HG03280 (cell line): ENCODE data around the gene ACSL5.
"Not testable (repeated sequence)": the region's sequence is repeated elsewhere in the genome, so short reads cannot be mapped to it uniquely, and the experiment has no call there.

Source experiments
- ATAC-seq: cut with Tn5 transposase; IDR thresholded peaks from one replicate; pipeline ENCODE4 v1.9.1; 2021; ENCODE audit warnings: mild to moderate bottlenecking, moderate library complexity; ENCODE audit not compliant: unreplicated experiment

Gene ACSL5

GRCh38 chr10:112404617-112405016 lies 30.7 kb downstream of the ACSL5 start:
- ATAC-seq = no peak

GRCh38 chr10:112406806-112407205 lies 32.9 kb downstream of the ACSL5 start:
- ATAC-seq = not testable (repeated sequence)

- no peak for ATAC-seq
Observed at GRCh38 chr10:112407696-112408095, 33.8 kb downstream of the ACSL5 start.

- no peak for ATAC-seq
Observed at GRCh38 chr10:112409299-112409698, 35.4 kb downstream of the ACSL5 start.

GRCh38 chr10:112409755-112410154 lies 35.8 kb downstream of the ACSL5 start:
- ATAC-seq = no peak

- ATAC-seq = no peak
Observed at GRCh38 chr10:112412696-112413095, 38.8 kb downstream of the ACSL5 start.

GRCh38 chr10:112421731-112422130 lies 47.8 kb downstream of the ACSL5 start:
- ATAC-seq = no peak

GRCh38 chr10:112424651-112425050 lies 50.7 kb downstream of the ACSL5 start:
- ATAC-seq = no peak

- ATAC-seq = no peak
Observed at GRCh38 chr10:112426111-112426510, 52.2 kb downstream of the ACSL5 start.

- no peak for ATAC-seq
Observed at GRCh38 chr10:112429147-112429546, 55.2 kb downstream of the ACSL5 start.

GRCh38 chr10:112429654-112430230 lies 55.8 kb downstream of the ACSL5 start:
- no peak for ATAC-seq

GRCh38 chr10:112433136-112433535 lies 59.2 kb downstream of the ACSL5 start:
- no peak for ATAC-seq

GRCh38 chr10:112434988-112435619 lies 61.2 kb downstream of the ACSL5 start:
- ATAC-seq = no peak

- ATAC-seq = no peak
Observed at GRCh38 chr10:112438356-112438755, 64.4 kb downstream of the ACSL5 start.

GRCh38 chr10:112441520-112441919 lies 67.6 kb downstream of the ACSL5 start:
- ATAC-seq = no peak

- no peak for ATAC-seq
Observed at GRCh38 chr10:112442063-112442462, 68.1 kb downstream of the ACSL5 start.

GRCh38 chr10:112446055-112446854 lies 72.3 kb downstream of the ACSL5 start:
- ATAC-seq = no peak

GRCh38 chr10:112446855-112447619 lies 73.1 kb downstream of the ACSL5 start, which contains the start of the genes VTI1A and ZDHHC6:
Gene VTI1A, plus strand, starts transcription at chr10:112447215. Its CDS starts 159 bp downstream, at chr10:112447374.
Gene ZDHHC6, minus strand, starts transcription at chr10:112446914. Its CDS starts 1,478 bp downstream, at chr10:112445436.
- peak; percentile 95 for ATAC-seq

- ATAC-seq = no peak
Observed at GRCh38 chr10:112447620-112447928, 73.7 kb downstream of the ACSL5 start.

- no peak for ATAC-seq
Observed at GRCh38 chr10:112448888-112449287, 75.0 kb downstream of the ACSL5 start.
